WERI-Rb-1 (cell line): ENCODE measurements around the gene DBN1.
A peak's percentile ranks its signal among the peaks of the same experiment; 100 is the strongest.

Source experiments
- DNase-seq: peaks from one replicate; pipeline ENCODE4 v3.0.0-alpha.2; 2020
- H3K27ac ChIP-seq: fragments of 250-450 bp; sonication (Bioruptor Pico); 2 replicates; pipeline ENCODE4 v1.5.1; 2020; ENCODE audit warnings: mild to moderate bottlenecking, moderate library complexity
- H3K27me3 ChIP-seq: fragments of 250-450 bp; sonication (Bioruptor Pico); 2 replicates; pipeline ENCODE4 v1.5.1; 2021; ENCODE audit warnings: mild to moderate bottlenecking, low read depth, moderate library complexity; ENCODE audit not compliant: insufficient read depth, severe bottlenecking
- H3K36me3 ChIP-seq: fragments of 250-450 bp; sonication (Bioruptor Pico); 2 replicates; pipeline ENCODE4 v1.5.1; 2020; ENCODE audit warnings: mild to moderate bottlenecking, moderate library complexity
- H3K4me3 ChIP-seq: 2 replicates; pipeline ENCODE4 v1.5.1; 2011; ENCODE audit warnings: low read depth, mild to moderate bottlenecking, control low read depth, low read length
- H3K9me3 ChIP-seq: fragments of 250-450 bp; sonication (Bioruptor Pico); 2 replicates; pipeline ENCODE4 v1.5.1; 2021; ENCODE audit warnings: mild to moderate bottlenecking, moderate library complexity; ENCODE audit not compliant: severe bottlenecking
- CTCF ChIP-seq: IDR thresholded peaks from 2 replicates; pipeline ENCODE4 v1.5.1; 2011; ENCODE audit warnings: low read depth, mild to moderate bottlenecking, control low read depth, inconsistent platforms, low read length

The DBN1 gene

GRCh38 chr5:177497292-177498012 is 24.0 kb upstream of the DBN1 start, which contains the start of gene PDLIM7:
Gene PDLIM7 (minus strand): TSS chr5:177497604. CDS start chr5:177496512, 1,092 bp downstream.
- TF ChIP-seq CTCF: no peak
- peak within 1 kb of the TSS; percentile 92 for H3K27ac ChIP-seq
- peak within 1 kb of the TSS; percentile 61 for H3K4me3 ChIP-seq
- peaks cover 5% of the 10 kb centered on the region; the same call in 1 of the 2 replicates for H3K36me3 ChIP-seq
- no peaks in the 10 kb centered on the region for H3K9me3 ChIP-seq
- no peaks in the 10 kb centered on the region for H3K27me3 ChIP-seq
- peak; percentile 89 for DNase-seq

- no peak for TF ChIP-seq CTCF
- Histone ChIP-seq H3K9me3 (no peaks in the 10 kb centered on the region), H3K4me3 (peak overlapping the region; percentile 61), H3K27ac (peak overlapping the region; percentile 92), H3K36me3 (peaks cover 5% of the 10 kb centered on the region; the same call in 1 of the 2 replicates), H3K27me3 (no peaks in the 10 kb centered on the region)
- peak; percentile 71 for DNase-seq
Observed at GRCh38 chr5:177496727-177497291, 23.4 kb upstream of the DBN1 start.

GRCh38 chr5:177496070-177496726 is 22.8 kb upstream of the DBN1 start:
- Histone ChIP-seq H3K27me3 (no peaks in the 10 kb centered on the region), H3K36me3 (peaks cover 5% of the 10 kb centered on the region; the same call in 1 of the 2 replicates), H3K9me3 (no peaks in the 10 kb centered on the region), H3K4me3 (peak overlapping the region; percentile 61), H3K27ac (peak overlapping the region; percentile 92)
- peak; percentile 25 for TF ChIP-seq CTCF
- peak; percentile 26 for DNase-seq

- H3K4me3 ChIP-seq: no peak overlapping the region
- H3K9me3 ChIP-seq: no peaks in the 10 kb centered on the region
- H3K27me3 ChIP-seq: no peaks in the 10 kb centered on the region
- TF ChIP-seq CTCF: no peak
- H3K27ac ChIP-seq: peak overlapping the region; percentile 92
- peak; percentile 34 for DNase-seq
- H3K36me3 ChIP-seq: peaks cover 5% of the 10 kb centered on the region
Observed at GRCh38 chr5:177495243-177496060, 22.0 kb upstream of the DBN1 start.

GRCh38 chr5:177494346-177495195 is 21.1 kb upstream of the DBN1 start:
- no peak overlapping the region for H3K27ac ChIP-seq
- peak; percentile 42 for TF ChIP-seq CTCF
- H3K4me3 ChIP-seq: no peak overlapping the region
- H3K9me3 ChIP-seq: no peaks in the 10 kb centered on the region
- DNase-seq: peak; percentile 43
- H3K36me3 ChIP-seq: peaks cover 14% of the 10 kb centered on the region
- H3K27me3 ChIP-seq: no peaks in the 10 kb centered on the region
